Measurements from ENCODE around the gene CACNB2.

DNA sequence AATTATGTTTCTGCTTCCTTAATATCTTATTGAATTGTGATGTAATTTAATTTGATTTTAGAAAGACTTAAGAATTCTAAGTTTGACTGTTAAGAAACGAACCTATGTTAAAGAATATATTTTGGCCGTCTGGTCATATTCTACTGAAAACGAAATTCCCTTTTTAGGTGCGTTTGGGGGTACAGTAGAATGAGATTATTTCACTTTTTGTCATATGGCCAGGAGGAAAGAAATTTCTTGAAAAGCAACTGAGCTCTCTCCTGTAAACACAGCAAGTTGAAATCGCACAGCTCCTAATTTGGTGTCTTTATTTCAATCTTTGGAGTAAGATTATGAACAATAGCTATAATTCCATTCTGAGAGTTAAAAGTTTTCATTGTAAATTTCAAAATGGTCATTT, 227.6 kb downstream of the CACNB2 start:
- TF ChIP-seq CTCF (conservative IDR thresholded peaks at IDR 0.05; ENCODE audit: low read depth, low read length) (no peak), EZH2 (IDR thresholded peaks at IDR 0.05; ENCODE audit: low read length, unreplicated experiment) (no peak)
